Panc1 (cell line): Measurements from ENCODE around the gene ERMAP. TPM values are rescaled to one million over a fixed set of nuclear protein-coding genes. Genes with fewer than 3 reads are reported as not detected.
A peak's percentile ranks its signal among the peaks of the same experiment; 100 is the strongest.

Experiments
- ATAC-seq: fragments of 200-7000 bp; cut with Tn5 transposase; 2 replicates; pipeline ENCODE4 v1.9.1; 2020; ENCODE audit warnings: mild to moderate bottlenecking, moderate library complexity
- BruUV-seq: library from RNA; stranded (reverse); fragments of 400-500 nt; replicated peaks from 2 replicates; lab custom pipeline; 2021; lab: Mats Ljungman, UMichigan
- CTCF ChIA-PET: fragments of 300-600 bp; sonication (Branson Sonifier 250); formaldehyde crosslinking; loops from one replicate; lab custom pipeline; 2022; ENCODE audit warnings: antibody characterized with exemption; lab: Charles Lee
- POLR2A ChIA-PET: fragments of 300-600 bp; sonication (Branson Sonifier 250); formaldehyde crosslinking; loops from one replicate; lab custom pipeline; 2022; ENCODE audit warnings: antibody characterized with exemption; lab: Charles Lee
- DNase-seq: peaks from one replicate; pipeline ENCODE4 v3.0.0-alpha.2; 2010; ENCODE audit warnings: low read depth, low spot score
- H3K27ac ChIP-seq: 2 replicates; pipeline ENCODE4 v1.5.1; 2011; ENCODE audit warnings: mild to moderate bottlenecking, low read length, inconsistent platforms
- H3K27me3 ChIP-seq: fragments of 200-500 bp; sonication (Bioruptor generic); 2 replicates; pipeline ENCODE4 v1.6.0; 2014; ENCODE audit warnings: low read length, inconsistent platforms; ENCODE audit not compliant: control insufficient read depth, insufficient read depth
- H3K36me3 ChIP-seq: fragments of 200-500 bp; sonication (Bioruptor generic); 2 replicates; pipeline ENCODE4 v1.5.1; 2014; ENCODE audit warnings: inconsistent platforms, mild to moderate bottlenecking, low read length, moderate library complexity; ENCODE audit not compliant: control insufficient read depth, insufficient read depth
- H3K4me1 ChIP-seq: 2 replicates; pipeline ENCODE4 v1.5.1; 2011; ENCODE audit warnings: inconsistent platforms, mild to moderate bottlenecking, low read length, moderate library complexity; ENCODE audit not compliant: control insufficient read depth, insufficient read depth
- H3K4me3 ChIP-seq, 2 experiments: 2 replicates each; pipeline ENCODE4 v1.5.1; 2011 to 2012; ENCODE audit warnings: low read depth in 2 of 2, low read length in 2 of 2, mild to moderate bottlenecking in 2 of 2, inconsistent platforms in 1 of 2, moderate library complexity in 1 of 2
- H3K9me3 ChIP-seq: fragments of 200-500 bp; sonication (Bioruptor generic); 2 replicates; pipeline ENCODE4 v1.5.1; 2014; ENCODE audit warnings: low read depth, mild to moderate bottlenecking, inconsistent platforms, low read length, moderate library complexity; ENCODE audit not compliant: control insufficient read depth, insufficient read depth
- CTCF ChIP-seq: fragments of 450-650 bp; IDR thresholded peaks from 2 replicates; pipeline ENCODE4 v1.5.1; 2017; ENCODE audit warnings: mild to moderate bottlenecking
- POLR2AphosphoS5 ChIP-seq: IDR thresholded peaks from 2 replicates; pipeline ENCODE4 v1.6.1; 2012; ENCODE audit warnings: mild to moderate bottlenecking, low read depth, low read length, moderate library complexity
- SIN3A ChIP-seq: IDR thresholded peaks from 2 replicates; pipeline ENCODE4 v1.6.1; 2012; ENCODE audit warnings: low read depth, mild to moderate bottlenecking, low read length, moderate library complexity, borderline replicate concordance; ENCODE audit not compliant: insufficient read depth
- TCF7L2 ChIP-seq: IDR thresholded peaks from 2 replicates; pipeline ENCODE4 v1.6.1; 2011; ENCODE audit warnings: mild to moderate bottlenecking, low read depth, low read length, inconsistent platforms
- in situ Hi-C: cut with HindIII; loops from 2 replicates; pipeline ENCODE4 v1.10.0; 2016; ENCODE audit warnings: low sequenced_read_pairs, low pct_unique_long_range_greater_than_20kb
- intact Hi-C: fragments of 100-400 bp; cut with micrococcal nuclease; formaldehyde crosslinking; loops from one replicate; pipeline ENCODE4 v1.10.0; 2022; ENCODE audit not compliant: unreplicated experiment
- total RNA-seq: library from RNA; stranded (reverse); gene quantifications from one replicate; pipeline ENCODE4 v1.2.1, GENCODE V29; 2021; ENCODE audit not compliant: unreplicated experiment
- TF ChIP-seq, protein P1 (sequence below), 2 experiments: IDR thresholded peaks; 2 replicates each; pipeline ENCODE4 v1.6.1; 2011 to 2012; ENCODE audit warnings: low read depth in 2 of 2, control low read depth in 1 of 2, low read length in 1 of 2, mild to moderate bottlenecking in 1 of 2, moderate library complexity in 1 of 2; ENCODE audit not compliant: insufficient read depth in 1 of 2

The ERMAP gene
- total RNA-seq, 1 experiment from 2014 or later = 15.3 TPM

DNA sequence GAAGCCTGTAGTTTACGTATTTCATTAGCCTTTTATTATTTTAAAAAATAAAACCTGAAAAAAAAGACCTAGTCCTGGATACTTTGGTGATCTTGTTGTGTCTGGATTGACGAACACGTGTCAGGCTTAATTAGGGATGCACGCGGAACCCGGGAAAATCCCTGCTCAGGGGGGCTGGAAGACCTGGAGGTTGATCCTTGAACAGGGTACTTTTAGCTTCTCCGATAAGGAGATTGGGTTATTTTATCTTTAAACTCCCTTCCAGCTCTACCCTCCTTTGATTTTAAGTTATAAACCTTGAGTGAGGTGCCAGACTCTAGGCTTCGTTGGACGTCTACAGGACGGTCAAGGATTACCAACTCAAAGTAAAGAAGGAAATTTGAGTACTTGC is 28.9 kb downstream of the ERMAP start:
- intact Hi-C loops = no loop called here
- Histone ChIP-seq H3K4me1 (peaks cover 5% of the 10 kb centered on the region), H3K27ac (peak overlapping the region; percentile 68), H3K4me3 (peak overlapping the region; percentile 57 to 76), H3K27me3 (no peaks in the 10 kb centered on the region), H3K9me3 (peaks cover 7% of the 10 kb centered on the region; the same call in 1 of the 2 replicates), H3K36me3 (no peaks in the 10 kb centered on the region)
- peak; percentile 47 for ATAC-seq
- CTCF ChIA-PET = interaction anchor here (0.7 to 0.9 kb wide), 2 partner anchors 68 to 80 kb away, joined by 3 to 6 read pairs; no protein-coding TSS in a partner anchor
- TF ChIP-seq, protein P1, sequence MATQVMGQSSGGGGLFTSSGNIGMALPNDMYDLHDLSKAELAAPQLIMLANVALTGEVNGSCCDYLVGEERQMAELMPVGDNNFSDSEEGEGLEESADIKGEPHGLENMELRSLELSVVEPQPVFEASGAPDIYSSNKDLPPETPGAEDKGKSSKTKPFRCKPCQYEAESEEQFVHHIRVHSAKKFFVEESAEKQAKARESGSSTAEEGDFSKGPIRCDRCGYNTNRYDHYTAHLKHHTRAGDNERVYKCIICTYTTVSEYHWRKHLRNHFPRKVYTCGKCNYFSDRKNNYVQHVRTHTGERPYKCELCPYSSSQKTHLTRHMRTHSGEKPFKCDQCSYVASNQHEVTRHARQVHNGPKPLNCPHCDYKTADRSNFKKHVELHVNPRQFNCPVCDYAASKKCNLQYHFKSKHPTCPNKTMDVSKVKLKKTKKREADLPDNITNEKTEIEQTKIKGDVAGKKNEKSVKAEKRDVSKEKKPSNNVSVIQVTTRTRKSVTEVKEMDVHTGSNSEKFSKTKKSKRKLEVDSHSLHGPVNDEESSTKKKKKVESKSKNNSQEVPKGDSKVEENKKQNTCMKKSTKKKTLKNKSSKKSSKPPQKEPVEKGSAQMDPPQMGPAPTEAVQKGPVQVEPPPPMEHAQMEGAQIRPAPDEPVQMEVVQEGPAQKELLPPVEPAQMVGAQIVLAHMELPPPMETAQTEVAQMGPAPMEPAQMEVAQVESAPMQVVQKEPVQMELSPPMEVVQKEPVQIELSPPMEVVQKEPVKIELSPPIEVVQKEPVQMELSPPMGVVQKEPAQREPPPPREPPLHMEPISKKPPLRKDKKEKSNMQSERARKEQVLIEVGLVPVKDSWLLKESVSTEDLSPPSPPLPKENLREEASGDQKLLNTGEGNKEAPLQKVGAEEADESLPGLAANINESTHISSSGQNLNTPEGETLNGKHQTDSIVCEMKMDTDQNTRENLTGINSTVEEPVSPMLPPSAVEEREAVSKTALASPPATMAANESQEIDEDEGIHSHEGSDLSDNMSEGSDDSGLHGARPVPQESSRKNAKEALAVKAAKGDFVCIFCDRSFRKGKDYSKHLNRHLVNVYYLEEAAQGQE (IDR thresholded peaks at IDR 0.05; ENCODE audit: insufficient read depth in 1 of 2, low read depth in 2 of 2, low read length in 1 of 2) = no peak
- TF ChIP-seq SIN3A = no peak
- no peak for TF ChIP-seq TCF7L2
- TF ChIP-seq POLR2AphosphoS5 = no peak
- no peak for TF ChIP-seq CTCF
- DNase-seq = no peak
- POLR2A ChIA-PET = interaction anchor here (0.7 kb wide), 1 partner anchor 13 kb away, joined by 4 read pairs; no protein-coding TSS in a partner anchor
- in situ Hi-C loops = no loop called here
- no TSS peak for BruUV-seq

DNA sequence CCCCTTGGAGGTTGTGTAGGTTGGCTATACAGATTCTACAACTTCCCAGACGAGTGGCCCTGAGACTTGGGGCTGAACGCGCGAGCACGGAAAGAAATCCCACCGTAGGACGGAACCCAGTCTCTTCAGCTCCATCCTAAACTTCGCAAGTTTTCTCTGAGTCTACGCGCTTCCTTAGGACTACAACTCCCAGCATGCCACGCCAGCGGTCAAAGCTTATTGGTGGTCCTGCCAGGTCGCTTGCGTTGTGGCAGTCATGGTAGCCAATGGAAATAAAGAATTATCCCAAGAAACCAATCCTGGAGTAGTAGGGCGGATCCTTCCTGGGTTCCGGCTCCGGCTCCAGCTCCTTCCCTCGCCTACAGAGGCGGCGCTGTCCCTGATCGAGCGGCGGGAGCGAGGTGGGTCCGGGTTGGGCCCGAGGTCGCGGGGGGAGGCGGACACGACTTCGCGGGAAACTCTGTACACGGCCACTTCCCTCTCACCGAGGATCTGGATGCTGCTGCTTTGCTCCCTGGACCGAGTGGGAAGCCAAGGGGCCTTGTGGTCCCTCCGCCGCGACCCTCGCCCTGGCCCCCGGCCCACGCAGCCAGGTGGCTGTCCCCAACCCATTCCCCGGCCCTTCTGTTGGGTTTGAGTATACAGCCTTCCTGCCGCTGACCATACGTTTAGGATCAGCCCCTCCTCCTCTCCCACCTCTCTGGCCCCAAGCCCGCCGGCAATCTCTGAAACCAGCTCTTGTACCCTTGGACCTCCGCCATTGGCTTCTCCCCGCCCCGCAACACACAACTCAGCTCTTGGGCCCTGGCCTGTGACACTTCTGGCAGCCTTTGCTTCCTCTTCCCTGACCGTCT is 29.6 kb downstream of the ERMAP start, which contains the start of gene ZNF691:
Gene ZNF691, plus strand, starts transcription at position 357 of the 854 bp plus-strand sequence. CDS start 3,046 bp downstream, outside the sequence.
- Histone ChIP-seq H3K27ac (peak within 1 kb of the TSS; percentile 68), H3K4me1 (peaks cover 5% of the 10 kb centered on the region), H3K4me3 (peak within 1 kb of the TSS; percentile 57 to 76), H3K9me3 (peaks cover 13% of the 10 kb centered on the region), H3K27me3 (no peaks in the 10 kb centered on the region), H3K36me3 (no peaks in the 10 kb centered on the region)
- TF ChIP-seq CTCF (peak; percentile 62), TCF7L2 (no peak), POLR2AphosphoS5 (peak; percentile 80; the same call in 1 of the 2 replicates), SIN3A (peak; percentile 54; the same call in 1 of the 2 replicates)
- TF ChIP-seq, protein P1 (IDR thresholded peaks at IDR 0.05; ENCODE audit: insufficient read depth in 1 of 2, low read depth in 2 of 2, low read length in 1 of 2) = no peak
- peak; percentile 100 for ATAC-seq
- BruUV-seq = no TSS peak
- in situ Hi-C loops (no loop called here), intact Hi-C loops (no loop called here)
- peak; percentile 90 for DNase-seq
- ChIA-PET CTCF (interaction anchor here (0.7 to 0.9 kb wide), 2 partner anchors 68 to 80 kb away, joined by 3 to 6 read pairs; no protein-coding TSS in a partner anchor), POLR2A (interaction anchor here (0.7 kb wide), 1 partner anchor 14 kb away, joined by 4 read pairs; no protein-coding TSS in a partner anchor)
